IMR-90 (cell line): ENCODE data around the gene SAMSN1. TPM values are rescaled to one million over a fixed set of nuclear protein-coding genes. Genes with fewer than 3 reads are reported as not detected.

ENCODE experiments used
- ATAC-seq: fragments of 200-7000 bp; cut with Tn5 transposase; 2 replicates; pipeline ENCODE4 v1.9.1; 2020; ENCODE audit warnings: low read depth, mild to moderate bottlenecking, moderate library complexity
- BruUV-seq: library from RNA; stranded (reverse); fragments of 400-500 nt; replicated peaks from 2 replicates; lab custom pipeline; 2021; lab: Mats Ljungman, UMichigan
- CTCF ChIA-PET: fragments of 300-600 bp; formaldehyde crosslinking; extraction: SDS; loops from one replicate; lab custom pipeline; 2021; ENCODE audit warnings: antibody characterized with exemption; lab: Yijun Ruan, JAX
- POLR2A ChIA-PET: fragments of 300-600 bp; sonication (Branson Sonifier 250); formaldehyde crosslinking; loops from one replicate; lab custom pipeline; 2022; ENCODE audit warnings: antibody characterized with exemption; ENCODE audit not compliant: unreplicated experiment; lab: Charles Lee
- DNase-seq: peaks from one replicate; pipeline ENCODE4 v3.0.0; 2013
- H2AFZ ChIP-seq: replicated peaks from 2 replicates; pipeline ENCODE3; 2013; ENCODE audit warnings: low read length, mild to moderate bottlenecking; ENCODE audit not compliant: poor library complexity
- H2AK5ac ChIP-seq: 2 replicates; pipeline ENCODE4 v1.6.1; 2013; ENCODE audit warnings: low read depth, low read length, inconsistent platforms
- H2AK9ac ChIP-seq: replicated peaks from 2 replicates; pipeline ENCODE3; 2013; ENCODE audit warnings: mild to moderate bottlenecking, low read depth, low read length, moderate library complexity; ENCODE audit not compliant: poor library complexity
- H2BK120ac ChIP-seq: 2 replicates; pipeline ENCODE4 v1.6.1; 2013; ENCODE audit warnings: low read depth, low read length, inconsistent platforms
- H2BK15ac ChIP-seq: 3 replicates; pipeline ENCODE4 v1.6.1; 2013; ENCODE audit warnings: low read depth, low read length, inconsistent platforms
- H2BK20ac ChIP-seq: 2 replicates; pipeline ENCODE4 v1.6.1; 2013; ENCODE audit warnings: low read depth, mild to moderate bottlenecking, inconsistent platforms, low read length, moderate library complexity
- H2BK5ac ChIP-seq: 2 replicates; pipeline ENCODE4 v1.6.1; 2013; ENCODE audit warnings: mild to moderate bottlenecking, low read depth, low read length, inconsistent platforms; ENCODE audit not compliant: poor library complexity, severe bottlenecking
- H3K14ac ChIP-seq: replicated peaks from 2 replicates; pipeline ENCODE4 v1.6.1; 2013; ENCODE audit warnings: low read depth, low read length, inconsistent platforms
- H3K18ac ChIP-seq: 2 replicates; pipeline ENCODE4 v1.6.1; 2013; ENCODE audit warnings: low read depth, low read length, control low read depth
- H3K23ac ChIP-seq: 2 replicates; pipeline ENCODE4 v1.6.1; 2013; ENCODE audit warnings: low read depth, low read length, inconsistent platforms
- H3K27ac ChIP-seq: 2 replicates; pipeline ENCODE4 v1.5.1; 2013; ENCODE audit warnings: mild to moderate bottlenecking, control low read depth, low read length; ENCODE audit not compliant: insufficient read depth
- H3K27me3 ChIP-seq: 2 replicates; pipeline ENCODE4 v1.6.1; 2013; ENCODE audit warnings: low read length; ENCODE audit not compliant: control insufficient read depth, insufficient read depth
- H3K36me3 ChIP-seq: 2 replicates; pipeline ENCODE4 v1.6.1; 2013; ENCODE audit warnings: low read length, mixed read lengths; ENCODE audit not compliant: control insufficient read depth, insufficient read depth
- H3K4ac ChIP-seq: 2 replicates; pipeline ENCODE4 v1.6.1; 2013; ENCODE audit warnings: low read depth, low read length, inconsistent platforms
- H3K4me1 ChIP-seq: 2 replicates; pipeline ENCODE4 v1.6.1; 2013; ENCODE audit warnings: low read length, mixed read lengths; ENCODE audit not compliant: control insufficient read depth, insufficient read depth
- H3K4me2 ChIP-seq: 2 replicates; pipeline ENCODE4 v1.6.1; 2013; ENCODE audit warnings: low read depth, mild to moderate bottlenecking, control low read depth, low read length, moderate library complexity
- H3K4me3 ChIP-seq: 2 replicates; pipeline ENCODE4 v1.5.1; 2013; ENCODE audit warnings: low read depth, mild to moderate bottlenecking, control low read depth, low read length, moderate library complexity; ENCODE audit not compliant: insufficient read depth
- H3K56ac ChIP-seq: 2 replicates; pipeline ENCODE4 v1.6.1; 2013; ENCODE audit warnings: low read length, inconsistent platforms; ENCODE audit not compliant: insufficient read depth; ENCODE audit errors: extremely low read depth
- H3K79me1 ChIP-seq, 2 experiments: 2 replicates each; pipeline ENCODE4 v1.6.1; 2013; ENCODE audit warnings: low read length in 2 of 2, inconsistent platforms in 1 of 2, low read depth in 1 of 2
- H3K9ac ChIP-seq: 2 replicates; pipeline ENCODE4 v1.6.1; 2013; ENCODE audit warnings: low read depth, low read length, control low read depth
- H3K9me1 ChIP-seq: 2 replicates; pipeline ENCODE4 v1.6.1; 2013; ENCODE audit warnings: low read length, inconsistent platforms; ENCODE audit not compliant: insufficient read depth
- H3K9me3 ChIP-seq: 2 replicates; pipeline ENCODE4 v1.6.1; 2013; ENCODE audit warnings: low read length; ENCODE audit not compliant: control insufficient read depth, insufficient read depth
- H4K20me1 ChIP-seq: 2 replicates; pipeline ENCODE4 v1.6.1; 2013; ENCODE audit warnings: low read length, inconsistent platforms; ENCODE audit not compliant: insufficient read depth
- H4K5ac ChIP-seq: 2 replicates; pipeline ENCODE4 v1.6.1; 2013; ENCODE audit warnings: mild to moderate bottlenecking, low read depth, low read length, control low read depth
- H4K8ac ChIP-seq, 2 experiments: 2 replicates each; pipeline ENCODE4 v1.6.1; 2013; ENCODE audit warnings: low read depth in 2 of 2, low read length in 2 of 2, control low read depth in 1 of 2, inconsistent platforms in 1 of 2
- H4K91ac ChIP-seq: 2 replicates; pipeline ENCODE4 v1.6.1; 2013; ENCODE audit warnings: low read depth, low read length, inconsistent platforms; ENCODE audit not compliant: insufficient read depth
- POLR2A ChIP-seq: IDR thresholded peaks from 2 replicates; pipeline ENCODE4 v1.6.1; 2012; ENCODE audit warnings: mild to moderate bottlenecking, low read depth, low read length
- WGBS, 2 experiments: methylation state at CpG; one replicate each; pipeline versions ENCODE4 v1.1.5 to v1.1.7; 2013; ENCODE audit warnings: missing lambda C conversion rate in 2 of 2; ENCODE audit not compliant: insufficient read length in 1 of 2; ENCODE audit errors: extremely low coverage in 2 of 2; 5-methylcytosine and 5-hydroxymethylcytosine counted together
- dilution Hi-C: fragments of 300-500 bp; cut with HindIII; formaldehyde crosslinking; loops from one replicate; pipeline ENCODE4 v1.14.3; 2018; ENCODE audit warnings: low sequenced_read_pairs; ENCODE audit not compliant: unreplicated experiment
- in situ Hi-C: fragments of 300-500 bp; cut with MboI; formaldehyde crosslinking; loops from 3 replicates; pipeline ENCODE4 v1.14.3; 2019; ENCODE audit warnings: low sequenced_read_pairs, inconsistent platforms, mixed read lengths
- intact Hi-C: fragments of 100-400 bp; cut with micrococcal nuclease; formaldehyde crosslinking; loops from 2 replicates; pipeline ENCODE4 v1.10.0; 2022
- polyA plus RNA-seq, 3 experiments: library from polyadenylated mRNA; depleted of rRNA; stranded (reverse); fragments of >200 nt; gene quantifications; 2 replicates each; pipeline ENCODE4 v1.2.3, GENCODE V29; 2012; ENCODE audit warnings: low replicate concordance in 1 of 3
- total RNA-seq: library from RNA; depleted of rRNA; stranded (reverse); fragments of >200 nt; gene quantifications from 2 replicates; pipeline ENCODE4 v1.2.3, GENCODE V29; 2012
- TF ChIP-seq, protein P1 (sequence below): fragments of 150-350 bp; IDR thresholded peaks from 2 replicates; pipeline ENCODE4 v1.6.1; 2016; ENCODE audit warnings: low read depth, mild to moderate bottlenecking, low read length, moderate library complexity, borderline replicate concordance

SAMSN1 gene
- total and polyA plus RNA-seq, 2 of the 4 experiments (the other 2 are of a cell fraction) = not detected

DNA sequence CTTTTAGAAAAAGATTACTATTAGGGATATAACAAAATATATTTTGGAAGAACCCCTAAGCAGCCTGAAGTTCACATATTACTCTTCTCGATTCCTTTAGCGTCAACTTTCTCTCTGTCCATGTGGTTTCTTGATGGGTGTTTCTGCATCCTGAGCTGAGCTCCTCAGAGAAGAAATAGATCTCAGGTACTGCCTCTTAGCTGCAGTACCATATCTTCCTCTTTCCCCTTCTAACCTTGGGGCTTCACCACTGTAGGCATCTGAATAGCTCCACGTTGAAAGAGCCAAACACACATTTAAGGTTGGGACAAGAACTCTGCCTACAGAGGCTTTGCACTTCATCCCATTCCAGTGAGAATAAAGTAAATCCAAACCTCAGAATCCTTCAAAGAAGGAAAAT, 59.2 kb downstream of the SAMSN1 start:
- CTCF ChIA-PET = no interaction called here

More for the DNA sequence above, 59.2 kb downstream of the SAMSN1 start:
- Histone ChIP-seq H2BK120ac (no peak overlapping the region), H3K23ac (no peak overlapping the region), H2BK5ac (no peak overlapping the region), H3K4me3 (no peak overlapping the region), H3K79me1 (no peaks in the 10 kb centered on the region), H2BK15ac (no peak overlapping the region), H4K5ac (no peak overlapping the region), H3K14ac (no peak overlapping the region), H3K36me3 (no peaks in the 10 kb centered on the region), H4K8ac (no peak overlapping the region), H3K4me1 (no peaks in the 10 kb centered on the region), H3K9ac (no peak overlapping the region), H3K9me3 (no peaks in the 10 kb centered on the region; the same call in 1 of the 2 replicates), H2AK5ac (no peak overlapping the region), H3K18ac (no peak overlapping the region), H3K27ac (no peak overlapping the region), H2AFZ (no peak overlapping the region), H3K56ac (no peak overlapping the region), H3K4ac (no peak overlapping the region), H2AK9ac (no peak overlapping the region), H2BK20ac (no peak overlapping the region), H3K27me3 (no peaks in the 10 kb centered on the region), H3K9me1 (no peaks in the 10 kb centered on the region), H3K4me2 (no peak overlapping the region), H4K91ac (no peak overlapping the region), H4K20me1 (no peaks in the 10 kb centered on the region)
- no peak for ATAC-seq
- POLR2A ChIA-PET = no interaction called here
- DNase-seq = no peak
- intact Hi-C loops = no loop called here
- no CpG with 5 or more reads among the region's 3 CpGs for WGBS, 2 experiments
- TF ChIP-seq, protein P1, sequence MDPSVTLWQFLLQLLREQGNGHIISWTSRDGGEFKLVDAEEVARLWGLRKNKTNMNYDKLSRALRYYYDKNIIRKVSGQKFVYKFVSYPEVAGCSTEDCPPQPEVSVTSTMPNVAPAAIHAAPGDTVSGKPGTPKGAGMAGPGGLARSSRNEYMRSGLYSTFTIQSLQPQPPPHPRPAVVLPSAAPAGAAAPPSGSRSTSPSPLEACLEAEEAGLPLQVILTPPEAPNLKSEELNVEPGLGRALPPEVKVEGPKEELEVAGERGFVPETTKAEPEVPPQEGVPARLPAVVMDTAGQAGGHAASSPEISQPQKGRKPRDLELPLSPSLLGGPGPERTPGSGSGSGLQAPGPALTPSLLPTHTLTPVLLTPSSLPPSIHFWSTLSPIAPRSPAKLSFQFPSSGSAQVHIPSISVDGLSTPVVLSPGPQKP = no peak
- TF ChIP-seq POLR2A = no peak
- in situ Hi-C loops = no loop called here
- no TSS peak for BruUV-seq
- dilution Hi-C loops = no loop called here
